Activated CD4-positive, alpha-beta T cell treated with anti-CD3 and anti-CD28 coated beads for 1 hour (primary cell): ENCODE data around the gene PARP3.
A peak's percentile ranks its signal among the peaks of the same experiment; 100 is the strongest.

Experiments used
- DNase-seq: peaks from one replicate; pipeline ENCODE4 v3.0.0-alpha.2; 2020

The PARP3 gene

DNA sequence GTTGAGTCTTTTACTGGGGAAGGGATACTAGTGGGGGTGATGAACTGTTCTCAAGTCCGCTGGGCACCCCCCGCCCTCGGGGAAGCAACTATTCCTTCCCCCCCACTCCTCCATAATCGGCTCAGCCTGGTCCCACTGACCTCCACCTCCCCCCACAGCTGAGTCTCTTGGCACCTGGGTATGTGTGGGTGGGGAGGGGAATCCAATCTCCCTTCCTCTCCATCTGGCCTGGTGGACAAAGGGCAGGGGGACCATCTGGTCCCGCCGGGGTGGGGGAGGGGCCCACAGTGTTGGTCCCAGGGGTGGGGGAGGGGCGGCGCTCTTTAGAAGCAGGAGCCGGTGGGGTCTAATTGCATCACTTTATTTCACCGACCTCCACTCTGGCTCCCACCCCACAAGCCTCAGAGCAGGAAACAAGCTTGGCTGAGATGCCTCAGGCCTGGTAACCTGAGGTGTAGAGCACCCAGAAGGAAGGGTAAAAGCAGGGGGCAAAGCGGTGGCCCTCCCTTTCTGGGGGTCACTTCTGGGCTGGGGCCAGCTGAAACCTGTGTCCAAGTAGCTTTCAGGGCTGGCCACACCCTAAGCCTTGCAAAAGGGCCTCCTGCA lies 26.1 kb downstream of the PARP3 start:
- no peak for DNase-seq

DNA sequence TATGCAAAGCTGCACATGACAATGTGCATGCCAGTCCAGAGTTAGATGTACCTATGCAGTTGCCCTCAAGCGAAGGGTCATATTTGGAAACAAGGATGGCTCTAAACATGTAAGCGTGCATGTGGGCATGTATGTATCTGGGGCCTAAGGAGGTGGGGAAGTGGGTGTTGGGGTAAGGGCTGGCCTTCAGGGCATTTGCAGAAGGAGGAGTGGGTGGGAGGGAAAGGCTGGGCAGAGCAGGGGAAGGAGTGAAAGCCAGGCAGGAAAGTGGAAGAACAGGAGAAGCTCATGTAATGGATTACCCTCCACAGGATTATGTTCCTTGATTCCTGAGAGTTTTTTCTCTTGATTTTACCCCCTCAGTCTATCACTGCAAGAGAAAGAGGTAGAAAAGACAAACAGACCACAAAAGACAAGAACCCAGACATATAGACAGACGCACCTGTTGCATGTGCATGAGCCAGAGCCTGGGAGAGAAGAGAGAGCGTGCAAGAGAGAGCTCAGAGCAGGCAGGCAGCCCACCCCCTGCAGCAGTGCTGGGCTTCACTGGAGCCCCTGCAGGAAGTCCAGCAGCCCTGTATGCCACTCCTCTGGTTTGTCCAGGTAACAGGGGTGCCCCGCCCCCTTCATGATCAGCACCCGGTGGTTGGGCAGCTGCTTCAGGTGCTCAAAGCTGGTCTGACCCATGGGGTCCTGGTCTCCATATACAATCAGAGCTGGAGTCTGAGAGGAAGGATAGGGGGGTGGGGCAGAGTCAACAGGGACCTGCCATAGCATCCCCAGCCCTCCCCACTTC lies 26.9 kb downstream of the PARP3 start:
- no peak for DNase-seq

DNA sequence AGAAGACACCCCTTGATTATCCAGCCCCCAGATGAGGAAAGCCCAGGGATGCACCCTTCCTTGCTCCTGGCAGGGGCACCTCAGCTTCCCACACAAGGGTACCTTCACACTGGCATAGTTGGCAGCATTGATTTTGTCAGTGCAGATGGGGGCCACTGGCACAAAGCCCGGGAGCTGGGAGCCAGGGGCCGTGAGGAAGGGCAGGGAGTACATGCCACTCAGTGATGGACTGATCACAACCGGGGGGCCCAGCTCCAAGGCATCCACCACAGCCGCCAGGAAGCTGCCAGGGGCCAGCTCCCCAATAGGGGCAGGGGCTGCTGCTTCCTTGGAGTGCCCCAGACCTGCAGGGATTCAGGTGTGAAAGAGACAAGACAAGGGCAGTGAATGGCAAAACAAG lies 27.7 kb downstream of the PARP3 start:
- DNase-seq: no peak

DNA sequence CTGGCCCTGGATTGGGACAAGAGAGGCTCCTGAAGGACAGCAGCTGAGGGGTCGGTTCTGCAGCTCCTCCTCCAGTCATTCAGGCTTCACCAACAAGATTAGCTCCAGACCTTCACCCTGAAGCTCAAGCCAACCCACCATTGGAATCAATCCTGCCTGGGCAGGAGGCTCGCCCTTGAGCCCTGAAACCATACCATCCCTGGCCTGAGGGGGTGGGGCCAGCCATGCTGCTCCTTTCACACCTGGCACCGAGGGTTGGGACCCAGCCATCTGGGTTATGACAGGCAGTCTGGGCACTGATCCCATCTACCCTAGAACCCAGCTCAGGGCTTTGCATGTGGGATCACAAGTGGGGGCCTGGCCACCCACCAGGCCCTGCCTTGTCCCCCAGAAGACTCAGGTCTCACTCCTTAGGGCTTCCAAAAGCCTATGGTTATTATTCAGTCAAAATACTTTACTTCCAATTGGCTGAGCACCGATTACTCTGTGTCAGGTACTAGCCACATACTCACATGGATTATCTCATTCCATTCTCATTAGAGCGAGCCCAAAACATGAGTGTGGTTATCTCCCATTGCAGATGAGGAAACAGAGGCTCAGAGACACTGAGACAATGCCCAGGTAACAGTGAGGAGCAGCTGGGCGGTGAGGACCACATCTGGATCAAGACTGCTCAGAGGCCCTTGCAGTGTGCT lies 28.6 kb downstream of the PARP3 start:
- DNase-seq: no peak

DNA sequence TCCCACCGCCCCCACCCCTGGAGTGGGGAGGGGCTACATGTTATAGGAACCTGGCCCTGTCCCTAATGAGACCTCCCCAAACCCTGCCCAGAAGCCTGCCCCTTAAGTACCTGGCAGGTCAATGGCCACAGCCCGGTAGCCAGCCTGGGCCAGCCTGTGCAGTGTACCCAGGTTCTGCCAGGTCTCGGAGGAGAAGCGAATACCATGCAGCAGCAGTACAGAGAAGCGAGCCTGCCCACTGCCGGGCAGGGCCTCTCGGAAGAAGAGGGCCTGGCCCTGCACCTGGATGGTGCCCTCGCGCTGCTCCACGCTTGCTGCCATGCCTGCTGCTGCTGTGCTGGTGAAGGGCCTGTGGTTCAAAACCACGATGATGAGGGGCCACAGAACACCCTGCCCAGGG lies 29.2 kb downstream of the PARP3 start:
- no peak for DNase-seq

DNA sequence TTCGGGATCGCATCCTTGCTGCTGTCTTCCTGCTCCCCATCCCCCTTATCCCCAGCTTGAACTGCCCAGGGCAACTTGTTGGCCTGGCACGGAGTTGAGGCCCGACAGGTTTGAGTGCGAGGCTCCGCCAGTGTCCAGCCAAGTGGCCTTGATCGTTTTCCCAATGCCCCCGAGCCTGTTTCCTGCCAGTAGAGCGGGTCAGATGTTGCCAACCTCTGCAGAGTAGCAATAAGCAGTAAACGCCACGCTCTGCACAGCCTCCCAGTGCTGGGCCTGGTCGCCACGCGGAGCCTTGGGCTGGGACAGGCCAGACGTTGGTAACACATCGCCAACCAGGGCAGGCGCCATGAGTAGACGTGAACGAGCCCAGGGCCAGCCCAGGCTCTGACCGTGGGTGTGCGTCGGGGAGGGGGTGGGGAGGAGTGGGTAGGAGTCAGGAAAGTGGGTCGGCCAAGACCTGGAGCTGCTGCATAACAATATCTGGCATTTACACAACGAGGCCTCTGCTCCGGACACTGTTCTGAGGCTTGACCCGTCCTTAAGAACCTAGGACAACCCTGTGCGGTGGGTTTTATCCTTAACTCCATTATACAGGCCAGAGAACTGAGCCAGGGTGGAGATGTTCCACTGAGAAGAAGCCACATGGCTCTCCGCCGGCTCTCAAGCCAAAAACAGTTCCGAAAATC lies 32.3 kb downstream of the PARP3 start:
- no peak for DNase-seq

DNA sequence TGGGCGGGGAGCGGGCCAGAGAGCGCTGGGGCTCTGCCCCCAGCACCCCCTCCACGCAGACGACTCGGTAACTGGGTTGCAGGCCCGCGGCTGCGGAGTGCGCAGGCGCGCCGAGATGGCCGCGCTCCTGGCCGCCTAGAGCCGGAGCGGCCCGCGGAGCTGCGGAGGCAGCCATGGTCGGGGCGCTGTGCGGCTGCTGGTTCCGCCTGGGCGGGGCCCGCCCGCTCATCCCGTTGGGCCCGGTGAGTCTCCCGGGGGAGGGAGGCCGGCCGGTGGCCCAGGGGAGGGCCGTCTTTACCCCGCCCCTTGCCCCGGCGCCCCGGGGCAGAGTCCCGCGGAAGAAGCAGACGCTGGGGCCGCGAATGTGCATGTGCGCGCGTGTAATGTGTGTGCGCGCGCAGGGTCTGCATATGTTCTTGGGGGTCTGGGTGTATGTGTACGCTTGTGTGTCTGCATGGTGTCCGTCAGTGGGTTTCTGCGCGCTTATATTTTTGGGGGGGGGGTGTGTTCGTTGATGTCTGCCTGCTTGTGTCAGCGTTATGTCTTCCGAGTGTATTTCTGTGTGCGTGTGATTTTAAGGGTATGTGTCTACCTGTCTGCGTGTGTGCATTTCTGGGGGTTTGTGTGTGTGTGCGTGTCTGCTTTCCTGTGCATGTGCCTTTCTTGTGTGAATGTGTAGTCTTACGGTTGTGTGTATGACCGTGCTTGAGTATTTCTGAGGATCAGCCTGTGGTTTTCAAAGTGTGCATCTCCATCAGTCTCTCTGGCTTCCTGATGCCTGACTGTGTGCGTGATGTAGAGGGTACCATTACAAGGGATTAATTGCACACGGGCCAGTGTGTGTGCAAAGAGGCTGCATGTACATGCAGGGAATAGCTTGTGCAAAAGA lies 33.0 kb downstream of the PARP3 start, which contains the start of gene ABHD14A:
Gene ABHD14A (plus strand): TSS at position 102 of the 889 bp plus-strand sequence. CDS start 72 bp downstream, at position 174.
- DNase-seq: peak; percentile 62

DNA sequence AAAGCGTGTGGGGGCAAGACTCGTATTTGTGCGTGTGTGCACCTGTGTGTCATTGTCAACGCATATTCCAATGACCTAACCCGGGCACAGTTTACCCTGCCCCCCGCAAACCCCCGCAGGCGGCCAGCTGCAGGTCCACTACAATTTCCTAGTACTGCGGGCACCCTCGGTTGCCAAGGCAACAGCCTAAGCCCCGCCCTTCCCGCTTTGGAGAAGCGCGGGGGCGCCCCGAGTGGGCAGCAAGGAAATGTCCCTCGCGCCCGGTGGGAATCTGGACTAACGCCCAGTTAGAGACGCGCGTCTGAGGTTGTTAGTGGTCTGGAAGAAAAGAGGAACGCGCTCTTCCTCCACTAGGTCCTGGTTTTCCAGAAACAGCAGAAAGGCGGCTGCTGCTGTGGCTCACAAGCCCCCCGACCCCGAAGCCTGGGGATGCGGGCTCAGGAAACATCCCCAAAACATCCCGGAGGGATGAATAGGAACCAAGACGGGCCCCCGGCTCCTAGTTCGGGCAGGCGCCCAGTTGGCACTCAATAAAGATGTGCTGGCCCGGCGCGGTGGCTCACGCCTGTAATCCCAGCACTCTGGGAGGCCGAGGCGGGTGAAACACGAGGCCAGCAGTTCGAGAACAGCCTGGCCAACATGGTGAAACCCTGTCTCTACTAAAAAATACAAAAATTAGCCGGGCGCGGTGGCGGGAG lies 33.8 kb downstream of the PARP3 start:
- no peak for DNase-seq

DNA sequence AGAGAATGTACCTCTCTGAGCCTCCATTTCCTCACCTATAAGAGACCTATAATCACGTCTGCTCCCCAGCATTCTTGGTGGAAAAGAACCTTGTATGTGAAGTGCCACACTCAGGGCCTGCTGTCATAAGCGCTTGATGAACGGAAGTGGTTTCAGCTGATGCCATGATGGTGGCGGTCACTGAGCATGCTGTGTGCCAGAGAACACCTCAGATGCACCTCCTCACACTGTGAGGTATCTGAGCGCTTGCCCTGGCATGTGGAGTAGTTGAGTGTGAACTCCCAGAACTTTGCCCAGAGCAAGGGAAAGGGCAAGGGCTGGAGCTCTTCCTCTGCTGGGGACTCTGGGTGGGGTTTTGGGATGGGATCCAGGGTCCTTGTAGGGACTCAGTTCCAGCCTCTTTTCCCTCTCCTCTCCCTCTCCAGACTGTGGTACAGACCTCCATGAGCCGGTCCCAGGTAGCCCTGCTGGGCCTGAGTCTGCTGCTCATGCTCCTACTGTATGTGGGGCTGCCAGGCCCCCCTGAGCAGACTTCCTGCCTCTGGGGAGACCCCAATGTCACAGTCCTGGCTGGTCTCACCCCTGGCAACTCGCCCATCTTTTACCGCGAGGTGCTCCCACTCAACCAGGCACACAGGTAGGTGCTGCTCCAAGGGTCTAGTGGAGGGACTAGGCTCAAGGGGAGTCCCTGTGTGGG lies 35.4 kb downstream of the PARP3 start:
- peak; percentile 23 for DNase-seq

DNA sequence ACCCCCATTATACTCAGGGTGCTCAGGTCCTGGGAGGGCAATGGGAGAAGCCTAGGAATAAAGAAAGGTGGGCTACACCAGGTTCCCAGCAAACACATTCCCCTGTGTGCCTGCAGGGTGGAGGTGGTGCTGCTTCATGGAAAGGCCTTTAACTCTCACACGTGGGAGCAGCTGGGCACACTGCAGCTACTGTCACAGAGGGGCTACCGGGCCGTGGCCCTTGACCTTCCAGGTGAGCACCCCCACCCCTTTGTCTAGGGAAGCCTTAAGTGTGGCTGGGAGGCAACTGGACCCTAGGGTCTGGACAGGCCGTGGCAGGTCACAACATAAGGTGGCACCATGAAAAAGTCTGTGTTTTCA lies 36.0 kb downstream of the PARP3 start:
- DNase-seq: no peak

DNA sequence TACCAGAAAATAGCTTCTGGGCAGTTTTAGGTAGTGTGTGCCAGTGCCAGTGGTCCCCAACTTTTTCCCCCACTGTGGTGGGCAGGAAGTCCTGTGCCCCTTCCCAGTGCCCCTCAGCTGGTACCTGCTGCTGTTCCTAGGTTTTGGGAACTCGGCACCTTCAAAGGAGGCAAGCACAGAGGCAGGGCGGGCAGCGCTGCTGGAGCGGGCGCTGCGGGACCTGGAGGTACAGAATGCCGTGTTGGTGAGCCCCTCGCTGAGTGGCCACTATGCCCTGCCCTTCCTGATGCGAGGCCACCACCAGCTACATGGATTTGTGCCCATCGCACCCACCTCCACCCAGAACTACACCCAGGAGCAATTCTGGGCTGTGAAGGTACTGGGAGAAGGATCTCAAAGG lies 38.1 kb downstream of the PARP3 start:
- no peak for DNase-seq

DNA sequence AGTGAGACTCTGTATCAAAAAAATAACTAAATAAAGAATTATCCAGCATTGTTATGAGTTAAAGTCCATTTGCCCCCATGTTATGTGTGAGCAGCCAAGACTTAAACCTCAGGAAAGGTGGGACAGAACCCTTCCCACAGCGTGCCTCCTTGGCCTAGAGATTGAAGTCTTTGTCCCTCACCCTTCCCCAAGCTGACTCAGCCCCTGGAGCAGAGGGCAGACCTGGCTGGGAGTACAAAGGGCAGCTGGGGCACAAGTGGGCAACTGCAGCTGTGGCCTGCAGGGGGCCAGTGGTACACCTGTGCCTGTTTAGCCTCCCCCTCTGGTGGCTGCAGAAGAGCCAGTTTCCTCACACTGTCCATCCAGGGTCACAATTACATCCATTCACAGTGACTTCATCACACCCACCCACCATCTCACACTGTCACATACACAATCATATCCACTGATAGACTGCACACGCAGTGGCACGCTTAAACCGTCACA lies 40.2 kb downstream of the PARP3 start:
- DNase-seq: no peak

DNA sequence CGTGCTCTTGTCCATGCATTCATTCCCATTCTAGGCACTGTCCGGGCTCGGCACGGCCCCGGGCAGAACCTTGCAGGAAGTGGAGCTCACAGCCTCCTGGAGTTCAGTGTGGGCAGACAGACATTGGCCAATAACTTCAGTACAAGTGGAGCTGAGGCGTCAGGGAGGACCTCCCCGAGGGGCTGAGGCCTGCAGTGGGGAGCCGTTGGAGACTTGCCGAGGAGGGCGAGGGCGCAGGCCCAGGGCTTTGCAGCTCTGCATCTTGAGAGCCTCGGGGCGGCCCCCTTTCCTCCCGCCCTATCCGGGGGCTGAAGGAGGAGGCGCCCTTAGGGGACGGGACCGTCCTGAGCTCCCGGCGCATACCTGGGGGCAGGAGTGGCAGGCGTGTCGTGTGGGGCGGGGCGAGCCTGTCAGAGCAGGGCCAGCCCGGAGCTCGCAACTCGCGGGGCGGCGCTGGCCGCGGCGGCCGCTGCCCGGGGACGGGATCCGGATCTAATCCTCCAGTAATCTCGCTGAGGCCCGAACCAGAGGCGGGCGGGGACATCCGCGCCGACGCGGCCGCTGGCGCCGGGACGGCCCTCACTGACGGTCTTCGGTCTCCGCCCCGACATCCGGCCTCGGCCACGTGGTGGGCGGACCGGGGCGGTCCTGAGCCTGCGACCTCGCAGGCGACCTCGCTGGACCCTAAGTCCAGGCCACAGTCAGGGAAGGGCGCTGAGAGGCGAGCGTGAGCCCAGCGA lies 40.8 kb downstream of the PARP3 start, which contains the start of gene ACY1:
Gene ACY1 (plus strand): TSS at position 698 of the 740 bp plus-strand sequence. CDS start 530 bp downstream, outside the sequence.
- DNase-seq: peak; percentile 43

DNA sequence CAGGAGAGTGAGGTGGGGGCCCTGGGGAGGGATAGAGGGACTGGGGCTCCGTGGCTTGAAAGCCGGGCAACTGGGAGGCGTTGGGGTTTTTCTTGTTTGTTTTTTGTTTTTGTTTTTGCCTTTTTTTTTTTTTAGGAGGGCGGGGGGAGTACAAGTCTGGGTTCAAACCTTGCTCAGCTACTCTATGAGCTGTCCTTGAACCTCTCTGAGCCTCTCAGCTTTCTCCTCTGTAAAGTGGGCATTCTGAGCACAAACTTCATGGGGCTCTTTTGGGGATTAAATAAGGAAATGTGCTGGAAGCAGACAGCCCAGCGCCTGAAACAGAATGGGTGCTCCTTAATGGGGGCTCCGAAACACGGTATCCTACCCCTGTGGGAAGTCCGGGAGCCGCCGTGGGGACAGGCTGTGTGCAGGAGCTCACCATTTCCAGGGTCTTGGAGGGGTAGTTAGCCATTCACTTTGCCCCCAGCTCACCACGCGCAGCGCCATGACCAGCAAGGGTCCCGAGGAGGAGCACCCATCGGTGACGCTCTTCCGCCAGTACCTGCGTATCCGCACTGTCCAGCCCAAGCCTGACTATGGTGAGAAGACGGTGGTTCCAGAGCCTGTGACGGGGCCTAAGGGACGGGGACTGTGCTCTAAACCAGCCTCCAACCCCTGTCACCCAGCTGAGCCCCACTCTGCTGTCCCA lies 41.6 kb downstream of the PARP3 start:
- DNase-seq: no peak

DNA sequence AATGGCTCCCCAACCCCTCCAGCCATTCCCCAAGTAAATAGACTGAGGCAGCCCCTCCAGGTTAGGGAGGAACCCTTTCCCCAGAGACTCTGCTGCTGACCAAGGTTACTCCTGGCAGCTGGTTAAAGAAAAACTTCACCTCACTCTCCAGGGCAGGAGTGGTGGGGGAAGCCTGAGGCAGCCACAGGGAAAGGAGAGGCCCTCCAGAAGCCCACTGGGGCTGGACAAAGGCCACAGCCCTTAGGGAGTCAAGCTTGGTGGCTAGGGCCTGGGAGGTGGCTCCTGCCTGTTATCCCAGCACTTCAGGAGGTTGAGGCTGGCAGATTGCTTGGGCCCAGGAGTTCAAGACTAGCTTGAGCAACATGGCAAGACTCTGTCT lies 42.1 kb downstream of the PARP3 start:
- no peak for DNase-seq

DNA sequence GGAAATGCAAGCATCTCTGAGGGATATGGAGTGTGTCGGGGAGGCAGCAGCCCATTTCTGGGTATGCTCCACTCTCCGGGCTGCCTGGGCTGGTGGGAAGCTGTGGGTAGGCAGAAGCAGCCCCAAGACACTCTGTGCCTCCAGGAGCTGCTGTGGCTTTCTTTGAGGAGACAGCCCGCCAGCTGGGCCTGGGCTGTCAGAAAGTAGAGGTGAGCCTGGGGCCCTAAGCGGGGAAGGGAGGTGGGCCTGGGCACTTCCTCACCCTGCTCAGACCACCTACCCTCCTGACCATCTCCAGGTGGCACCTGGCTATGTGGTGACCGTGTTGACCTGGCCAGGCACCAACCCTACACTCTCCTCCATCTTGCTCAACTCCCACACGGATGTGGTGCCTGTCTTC lies 42.9 kb downstream of the PARP3 start:
- no peak for DNase-seq

DNA sequence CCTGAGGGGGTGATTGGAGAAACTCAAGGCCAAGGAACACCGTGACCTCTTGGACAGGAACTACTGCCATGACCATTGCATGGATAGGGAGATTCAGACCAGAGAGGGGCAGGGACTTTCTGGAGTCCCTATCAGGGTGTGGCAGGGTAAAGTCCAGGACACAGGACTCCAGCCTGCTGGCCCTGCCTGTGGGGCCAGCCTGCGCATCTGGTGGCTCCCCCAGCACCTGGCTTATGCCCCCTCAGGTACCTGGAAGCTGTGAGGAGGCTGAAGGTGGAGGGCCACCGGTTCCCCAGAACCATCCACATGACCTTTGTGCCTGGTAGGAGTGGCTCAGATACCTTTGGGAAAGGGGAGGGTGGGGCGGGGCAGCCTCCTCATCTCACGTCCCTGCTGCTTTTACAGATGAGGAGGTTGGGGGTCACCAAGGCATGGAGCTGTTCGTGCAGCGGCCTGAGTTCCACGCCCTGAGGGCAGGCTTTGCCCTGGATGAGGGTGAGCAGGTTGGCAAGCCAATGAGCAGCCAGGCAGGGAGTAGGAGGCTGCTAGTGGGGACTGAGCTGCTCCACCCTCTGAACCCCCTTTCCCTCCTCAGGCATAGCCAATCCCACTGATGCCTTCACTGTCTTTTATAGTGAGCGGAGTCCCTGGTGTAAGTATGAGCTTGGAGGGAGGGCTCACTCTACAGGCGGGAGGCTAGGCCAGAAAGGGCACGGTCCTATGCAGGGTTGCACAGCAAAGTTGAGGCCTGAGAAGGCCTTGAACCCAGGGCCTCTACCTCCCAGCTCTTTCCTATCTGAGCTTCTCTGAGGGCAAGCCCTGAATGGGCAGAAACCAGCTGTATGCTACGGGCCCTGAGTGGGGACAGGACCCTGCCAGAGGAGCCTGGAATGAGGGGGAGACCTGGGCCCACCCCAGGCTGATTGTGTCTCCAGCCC lies 44.1 kb downstream of the PARP3 start:
- DNase-seq: no peak

DNA sequence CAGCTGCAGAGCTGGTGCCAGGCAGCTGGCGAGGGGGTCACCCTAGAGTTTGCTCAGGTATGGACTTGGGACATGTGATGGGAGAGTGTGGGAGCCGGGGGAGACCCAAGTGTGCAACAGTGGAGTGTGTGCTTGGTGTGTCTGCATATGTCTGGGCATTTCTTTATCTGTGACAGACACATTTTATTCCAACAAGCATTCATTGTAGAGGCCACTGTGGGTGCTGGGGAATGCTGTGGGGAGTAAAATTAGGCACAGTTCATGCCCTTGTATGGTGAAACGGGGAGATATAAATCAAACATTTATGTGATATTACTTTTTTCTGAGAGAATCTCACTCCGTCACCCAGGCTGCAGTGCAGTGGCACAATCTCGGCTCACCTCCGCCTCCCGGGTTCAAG lies 45.4 kb downstream of the PARP3 start:
- no peak for DNase-seq
